GM11168 (cell line): ENCODE measurements around the gene PLCG2.

Source experiments
- in situ Hi-C: fragments of 300-500 bp; cut with MboI; formaldehyde crosslinking; loops from one replicate; pipeline ENCODE4 v1.12.0; 2022; ENCODE audit warnings: low sequenced_read_pairs; ENCODE audit not compliant: unreplicated experiment

The PLCG2 gene

DNA sequence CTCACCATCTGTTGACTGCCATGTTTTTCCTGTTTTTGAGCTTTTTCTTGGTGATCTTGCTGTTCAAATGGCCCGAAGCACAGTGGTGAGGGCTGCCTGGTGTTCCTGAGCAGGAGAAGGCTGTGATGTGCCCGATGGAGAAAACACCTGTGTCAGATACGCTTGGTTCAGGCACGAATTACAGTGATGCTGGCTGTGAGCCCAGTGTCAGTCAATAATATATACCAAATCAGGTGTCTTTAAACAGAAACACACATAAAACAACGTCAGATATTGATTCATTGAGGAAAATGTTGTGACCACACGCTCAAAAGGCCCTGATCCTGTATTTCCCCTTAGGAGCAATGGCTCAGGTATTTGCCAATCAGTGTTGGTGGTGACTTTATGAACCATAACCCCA lies 120.5 kb downstream of the PLCG2 start:
- in situ Hi-C loops, result loop anchor here (25.0 kb wide), 1 partner anchor 512 kb away; no protein-coding TSS in a partner anchor

DNA sequence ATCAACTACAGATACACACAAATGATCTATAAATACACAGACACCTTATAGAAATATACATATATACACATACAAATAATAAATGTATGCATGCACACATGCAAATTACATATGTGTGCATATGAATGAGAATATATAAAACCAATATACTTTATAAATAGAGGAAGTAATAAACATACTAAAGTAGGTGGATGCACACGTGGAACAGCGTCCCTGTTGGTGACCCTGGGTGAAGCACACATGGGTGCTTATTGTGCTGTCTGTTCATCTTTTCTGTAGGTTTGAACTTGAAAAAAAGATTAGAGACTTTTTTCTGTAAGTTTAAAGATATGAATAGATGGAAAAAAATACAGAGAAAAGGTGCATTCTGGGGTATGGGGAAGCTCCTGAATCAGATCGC lies 120.9 kb downstream of the PLCG2 start:
- in situ Hi-C loops, result no loop called here

DNA sequence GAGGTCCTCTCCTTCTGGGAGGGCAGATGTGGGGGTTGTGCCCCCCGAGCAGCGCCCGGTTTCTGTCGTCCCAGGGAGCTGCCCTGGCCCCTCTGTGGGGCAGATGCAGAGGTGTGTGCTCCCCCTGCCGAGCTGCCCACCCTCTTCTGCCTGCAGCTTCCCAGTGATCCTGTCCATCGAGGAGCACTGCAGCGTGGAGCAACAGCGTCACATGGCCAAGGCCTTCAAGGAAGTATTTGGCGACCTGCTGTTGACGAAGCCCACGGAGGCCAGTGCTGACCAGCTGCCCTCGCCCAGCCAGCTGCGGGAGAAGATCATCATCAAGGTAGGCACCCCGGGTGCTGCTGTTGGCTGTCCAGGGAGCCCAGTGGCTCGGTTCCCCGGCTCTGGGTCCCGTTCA lies 121.4 kb downstream of the PLCG2 start:
- in situ Hi-C loops, result no loop called here

GRCh38 chr16:81901484-81901883 lies 122.4 kb downstream of the PLCG2 start:
- in situ Hi-C loops, result no loop called here

GRCh38 chr16:81902025-81902424 lies 122.9 kb downstream of the PLCG2 start:
- in situ Hi-C loops, result no loop called here

GRCh38 chr16:81904320-81904719 lies 125.2 kb downstream of the PLCG2 start:
- in situ Hi-C loops, result no loop called here

GRCh38 chr16:81905277-81905676 lies 126.2 kb downstream of the PLCG2 start:
- in situ Hi-C loops, result no loop called here

- in situ Hi-C loops, result no loop called here
Measured at GRCh38 chr16:81907681-81908080, 128.6 kb downstream of the PLCG2 start.

- in situ Hi-C loops, result no loop called here
Measured at GRCh38 chr16:81908466-81909262, 129.6 kb downstream of the PLCG2 start.

DNA sequence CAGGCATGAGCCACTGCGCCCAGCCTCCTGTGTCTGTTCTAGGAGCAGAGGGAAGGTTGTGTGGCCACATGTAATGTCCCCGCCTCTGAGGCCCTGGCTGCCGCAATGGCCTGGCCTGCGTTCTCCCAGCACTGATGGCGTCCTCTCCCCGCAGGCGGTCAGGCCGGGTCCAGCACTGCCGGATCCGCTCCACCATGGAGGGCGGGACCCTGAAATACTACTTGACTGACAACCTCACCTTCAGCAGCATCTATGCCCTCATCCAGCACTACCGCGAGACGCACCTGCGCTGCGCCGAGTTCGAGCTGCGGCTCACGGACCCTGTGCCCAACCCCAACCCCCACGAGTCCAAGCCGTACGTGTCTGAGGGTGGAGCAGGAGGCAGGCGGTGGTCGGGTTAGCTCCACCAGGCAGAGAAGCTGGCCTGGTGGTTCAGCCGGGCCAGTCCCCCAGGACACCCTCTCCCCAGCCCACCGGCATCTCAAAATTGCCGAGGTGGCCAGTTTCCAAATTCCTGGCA lies 131.3 kb downstream of the PLCG2 start:
- in situ Hi-C loops, result no loop called here

DNA sequence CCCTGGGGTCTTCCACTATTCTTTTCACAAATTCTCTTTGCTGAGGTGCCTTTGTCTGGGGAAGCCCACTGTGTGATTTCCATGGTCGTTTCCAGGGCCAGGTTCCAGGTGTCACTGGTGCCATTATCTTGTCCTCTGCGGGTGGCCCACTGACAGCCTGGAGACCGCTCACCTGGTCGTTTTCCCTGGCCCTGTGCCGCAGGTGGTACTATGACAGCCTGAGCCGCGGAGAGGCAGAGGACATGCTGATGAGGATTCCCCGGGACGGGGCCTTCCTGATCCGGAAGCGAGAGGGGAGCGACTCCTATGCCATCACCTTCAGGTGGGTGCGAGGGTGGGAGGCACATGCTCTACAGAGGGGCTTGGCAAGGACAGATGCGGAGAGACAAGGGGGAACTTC lies 133.3 kb downstream of the PLCG2 start:
- in situ Hi-C loops, result no loop called here

GRCh38 chr16:81913222-81913621 lies 134.1 kb downstream of the PLCG2 start:
- in situ Hi-C loops, result no loop called here

DNA sequence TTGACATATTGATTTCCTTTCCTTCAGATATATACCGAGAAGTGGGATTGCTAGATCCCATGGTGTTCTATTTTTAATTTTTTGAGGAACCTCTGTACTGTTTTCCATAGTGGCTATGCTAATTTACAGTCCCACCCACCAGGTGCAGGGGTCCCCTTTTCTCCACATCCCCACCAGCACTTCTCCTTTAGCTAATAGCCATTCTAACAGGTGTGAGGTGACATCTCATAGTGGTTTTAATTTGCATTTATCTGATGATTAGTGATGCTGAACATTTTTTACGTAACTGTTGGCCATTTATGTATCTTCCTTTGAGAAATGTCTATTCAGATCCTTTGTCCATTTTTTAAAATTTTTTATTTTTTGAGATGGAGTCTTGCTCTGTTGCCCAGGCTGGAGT lies 138.3 kb downstream of the PLCG2 start:
- in situ Hi-C loops, result no loop called here

DNA sequence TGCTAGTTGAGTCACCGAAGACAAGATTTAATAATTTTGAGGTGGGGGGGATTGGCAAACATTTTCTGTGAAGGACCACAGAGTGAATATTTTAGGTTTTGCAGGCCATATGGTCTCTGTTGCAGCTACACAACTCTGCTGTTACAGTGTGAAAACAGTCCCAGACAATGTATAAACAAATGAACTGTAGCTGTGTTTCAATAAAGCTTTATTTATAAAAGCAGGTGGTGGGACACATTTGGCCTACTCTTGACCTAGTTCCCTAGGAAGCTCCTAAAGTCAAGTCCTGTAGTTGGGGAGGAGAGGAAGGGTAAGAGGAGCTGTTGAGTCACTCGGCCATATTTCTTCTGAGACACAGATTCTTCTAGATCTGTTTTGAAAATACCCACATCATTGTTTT lies 139.8 kb downstream of the PLCG2 start:
- in situ Hi-C loops, result no loop called here

- in situ Hi-C loops, result no loop called here
Measured at GRCh38 chr16:81920498-81920897, 141.4 kb downstream of the PLCG2 start.

- in situ Hi-C loops, result no loop called here
Measured at GRCh38 chr16:81921085-81921814, 142.2 kb downstream of the PLCG2 start.

DNA sequence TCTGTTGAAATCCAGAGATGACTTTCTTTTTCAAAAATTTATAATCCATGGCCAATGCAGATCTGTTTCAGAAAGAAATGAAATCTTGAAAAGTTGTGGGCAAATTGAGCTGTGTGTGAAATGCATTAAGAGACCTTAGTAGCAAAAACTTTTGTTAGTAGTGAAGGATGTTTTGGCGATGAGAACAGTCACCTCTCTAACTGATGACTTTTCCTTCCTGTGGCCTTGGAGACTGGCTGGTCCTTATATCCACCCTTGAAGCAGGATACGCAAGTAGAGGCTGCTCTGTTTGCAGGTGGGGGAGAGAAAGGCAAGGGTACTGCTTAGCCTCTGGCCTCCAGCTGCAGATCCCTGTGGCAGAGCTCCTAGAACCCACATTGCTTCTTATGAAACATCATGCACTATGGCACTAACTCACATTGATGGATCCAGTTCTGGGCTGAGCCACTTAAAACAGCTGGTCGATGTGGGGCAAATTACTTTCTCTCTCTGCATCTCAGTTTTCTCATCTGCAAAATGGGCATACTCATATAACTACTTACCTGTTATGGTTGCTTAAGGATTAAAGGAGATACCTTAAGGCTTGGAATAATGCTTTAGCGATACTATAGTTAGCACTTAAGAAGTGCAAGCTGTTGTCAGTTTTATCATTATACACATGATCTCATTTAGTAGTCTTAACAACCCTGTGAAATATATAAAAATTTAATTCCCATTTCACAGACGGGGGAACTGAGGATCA lies 142.9 kb downstream of the PLCG2 start:
- in situ Hi-C loops, result no loop called here

DNA sequence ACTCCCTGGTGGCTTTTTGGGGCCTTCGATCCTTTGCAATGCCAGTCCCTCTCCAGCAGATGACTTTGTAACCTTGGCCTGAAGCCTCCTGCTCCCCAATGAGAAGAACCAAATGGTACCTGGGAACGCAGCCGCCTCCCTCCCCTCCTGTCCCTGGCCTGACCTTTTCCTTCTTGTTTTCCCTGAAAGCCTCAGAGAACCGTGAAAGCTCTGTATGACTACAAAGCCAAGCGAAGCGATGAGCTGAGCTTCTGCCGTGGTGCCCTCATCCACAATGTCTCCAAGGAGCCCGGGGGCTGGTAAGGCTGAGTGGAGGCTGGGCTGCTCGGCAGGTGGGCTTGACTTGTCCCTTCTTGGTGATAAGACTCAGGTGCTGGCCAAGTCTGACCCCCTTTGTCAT lies 144.2 kb downstream of the PLCG2 start:
- in situ Hi-C loops, result no loop called here

GRCh38 chr16:81925016-81925415 lies 145.9 kb downstream of the PLCG2 start:
- in situ Hi-C loops, result no loop called here

DNA sequence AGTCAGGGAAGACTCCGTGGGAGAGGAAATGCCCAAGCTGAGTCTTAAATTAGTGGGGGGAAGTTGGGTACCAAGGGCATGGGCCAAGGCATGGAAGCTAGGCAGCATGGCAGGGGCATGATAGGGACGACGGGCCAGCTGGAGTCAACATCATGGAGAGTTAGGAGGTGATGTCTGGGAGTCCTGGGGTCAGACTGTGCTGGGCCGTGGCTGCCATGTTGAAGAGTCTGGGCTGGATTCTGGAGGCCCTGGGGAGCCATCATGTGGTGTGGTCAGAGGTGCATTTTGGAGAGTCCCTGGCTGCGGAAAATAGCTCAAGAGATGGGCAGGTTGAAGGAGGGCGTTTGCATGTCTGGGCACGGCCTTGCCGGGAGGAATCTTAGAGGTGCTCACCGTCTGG lies 146.9 kb downstream of the PLCG2 start:
- in situ Hi-C loops, result no loop called here
